Mesothelial cell of epicardium (in vitro differentiated cells): Measurements from ENCODE around the gene SLC16A8. TPM values are rescaled to one million over a fixed set of nuclear protein-coding genes. Genes with fewer than 3 reads are reported as not detected.

Source experiments
- DNase-seq, 2 experiments: peaks; one replicate each; pipeline ENCODE4 v3.0.0; 2021; ENCODE audit warnings: low spot score in 2 of 2; ENCODE audit not compliant: unreplicated experiment in 2 of 2
- H3K27ac Mint-ChIP-seq: 2 replicates; pipeline ENCODE4 v1.8.0; 2021; ENCODE audit warnings: mixed read lengths
- H3K27me3 Mint-ChIP-seq: 2 replicates; pipeline ENCODE4 v1.8.0; 2021; ENCODE audit warnings: low read depth, mixed read lengths
- H3K36me3 Mint-ChIP-seq: 2 replicates; pipeline ENCODE4 v1.8.0; 2021; ENCODE audit warnings: mixed read lengths
- H3K4me1 Mint-ChIP-seq: 2 replicates; pipeline ENCODE4 v1.8.0; 2021; ENCODE audit warnings: mixed read lengths
- H3K4me3 Mint-ChIP-seq: 2 replicates; pipeline ENCODE4 v1.8.0; 2021; ENCODE audit warnings: mild to moderate bottlenecking, moderate library complexity, mixed read lengths
- H3K9me3 Mint-ChIP-seq: 2 replicates; pipeline ENCODE4 v1.8.0; 2021; ENCODE audit warnings: mixed read lengths
- total RNA-seq: library from RNA; stranded (reverse); gene quantifications from 3 replicates; pipeline ENCODE4 v1.2.1, GENCODE V29; 2021
- TF ChIP-seq, protein P1 (sequence below): fragments of 200-600 bp; sonication (generic); IDR thresholded peaks from one replicate; pipeline ENCODE4 v1.5.0; 2021; ENCODE audit warnings: antibody characterized with exemption; ENCODE audit not compliant: unreplicated experiment

SLC16A8 gene
- total RNA-seq, 1 donor from 2014 or later: 0.60 TPM

GRCh38 chr22:38028344-38029130, 55.4 kb downstream of the SLC16A8 start:
- DNase-seq: no peak
- peaks cover 14% of the 10 kb centered on the region for H3K4me1 Mint-ChIP-seq
- TF ChIP-seq, protein P1, sequence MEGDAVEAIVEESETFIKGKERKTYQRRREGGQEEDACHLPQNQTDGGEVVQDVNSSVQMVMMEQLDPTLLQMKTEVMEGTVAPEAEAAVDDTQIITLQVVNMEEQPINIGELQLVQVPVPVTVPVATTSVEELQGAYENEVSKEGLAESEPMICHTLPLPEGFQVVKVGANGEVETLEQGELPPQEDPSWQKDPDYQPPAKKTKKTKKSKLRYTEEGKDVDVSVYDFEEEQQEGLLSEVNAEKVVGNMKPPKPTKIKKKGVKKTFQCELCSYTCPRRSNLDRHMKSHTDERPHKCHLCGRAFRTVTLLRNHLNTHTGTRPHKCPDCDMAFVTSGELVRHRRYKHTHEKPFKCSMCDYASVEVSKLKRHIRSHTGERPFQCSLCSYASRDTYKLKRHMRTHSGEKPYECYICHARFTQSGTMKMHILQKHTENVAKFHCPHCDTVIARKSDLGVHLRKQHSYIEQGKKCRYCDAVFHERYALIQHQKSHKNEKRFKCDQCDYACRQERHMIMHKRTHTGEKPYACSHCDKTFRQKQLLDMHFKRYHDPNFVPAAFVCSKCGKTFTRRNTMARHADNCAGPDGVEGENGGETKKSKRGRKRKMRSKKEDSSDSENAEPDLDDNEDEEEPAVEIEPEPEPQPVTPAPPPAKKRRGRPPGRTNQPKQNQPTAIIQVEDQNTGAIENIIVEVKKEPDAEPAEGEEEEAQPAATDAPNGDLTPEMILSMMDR: no peak
- no peaks in the 10 kb centered on the region for H3K9me3 Mint-ChIP-seq
- no peak overlapping the region for H3K27ac Mint-ChIP-seq
- H3K36me3 Mint-ChIP-seq: no peaks in the 10 kb centered on the region
- H3K4me3 Mint-ChIP-seq: no peak overlapping the region
- H3K27me3 Mint-ChIP-seq: peaks cover 3% of the 10 kb centered on the region

Other genes starting within 250 kb of the SLC16A8 start
- gene ANKRD54, start 239.8 kb downstream of the SLC16A8 start, total RNA-seq: 16.1 to 18.4 TPM (median 17.1 TPM) in 3 replicates
- gene EIF3L, start 234.8 kb downstream of the SLC16A8 start, total RNA-seq: 633 to 642 TPM (median 639 TPM) in 3 replicates
- 47.2 to 51.7 TPM (median 48.2 TPM) in 3 replicates for gene MICALL1, start 177.9 kb downstream of the SLC16A8 start, total RNA-seq
- 0.31 to 0.40 TPM in 2 of 3 replicates, not detected in the other for gene C22orf23, start 130.6 kb downstream of the SLC16A8 start, total RNA-seq
- gene POLR2F, start 130.5 kb downstream of the SLC16A8 start, total RNA-seq: 63.8 to 70.0 TPM (median 66.3 TPM) in 3 replicates
- gene SOX10, start 99.6 kb downstream of the SLC16A8 start, total RNA-seq: 0.07 to 0.33 TPM (median 0.09 TPM) in 3 replicates
- 69.3 to 75.6 TPM (median 74.3 TPM) in 3 replicates for gene PICK1, start 26.8 kb downstream of the SLC16A8 start, total RNA-seq
- 1.6 to 1.9 TPM (median 1.7 TPM) in 3 replicates for gene BAIAP2L2, start 26.5 kb upstream of the SLC16A8 start, total RNA-seq
- gene PLA2G6, start 97.6 kb upstream of the SLC16A8 start, total RNA-seq: 88.2 to 91.9 TPM (median 88.6 TPM) in 3 replicates
- gene MAFF, start 117.8 kb upstream of the SLC16A8 start, total RNA-seq: 33.4 to 35.3 TPM (median 34.1 TPM) in 3 replicates
- 61.4 to 64.0 TPM (median 62.8 TPM) in 3 replicates for gene TMEM184B, start 188.8 kb upstream of the SLC16A8 start, total RNA-seq
- 261 to 264 TPM (median 261 TPM) in 3 replicates for gene CSNK1E, start 233.2 kb upstream of the SLC16A8 start, total RNA-seq